K562 (cell line): ENCODE results near the gene ATF4.

ENCODE experiments used
- CTCF ChIP-seq, 3 experiments: IDR thresholded peaks in 2 of 3; conservative IDR thresholded peaks in 1 of 3; 2 replicates each; pipeline ENCODE4 v1.5.1; 2011 to 2012; ENCODE audit warnings: low read length in 3 of 3, mild to moderate bottlenecking in 3 of 3, control low read depth in 2 of 3, improper control_type of control experiment in 1 of 3, inconsistent platforms in 1 of 3, low read depth in 1 of 3, mixed read lengths in 1 of 3, moderate library complexity in 1 of 3; ENCODE audit not compliant: insufficient read depth in 2 of 3
- PHF8 ChIP-seq: fragments of 200-600 bp; sonication (generic); IDR thresholded peaks from 2 replicates; pipeline ENCODE4 v1.6.1; 2012; ENCODE audit warnings: mixed run types, mild to moderate bottlenecking, inconsistent platforms, low read length, moderate library complexity, borderline replicate concordance
- YY1 ChIP-seq, 3 experiments: IDR thresholded peaks; 2 replicates each; pipeline ENCODE4 v1.6.1; 2011; ENCODE audit warnings: low read length in 2 of 3, mild to moderate bottlenecking in 2 of 3, moderate library complexity in 2 of 3, borderline replicate concordance in 1 of 3, control low read depth in 1 of 3, low read depth in 1 of 3; ENCODE audit not compliant: insufficient read depth in 3 of 3, insufficient replicate concordance in 2 of 3, control insufficient read depth in 1 of 3, insufficient read length in 1 of 3; ENCODE audit errors: extremely low read depth in 1 of 3
- ZNF124 ChIP-seq: sonication (generic); formaldehyde crosslinking; IDR thresholded peaks from 2 replicates; pipeline ENCODE4 v1.8.1; 2022; ENCODE audit warnings: missing genetic modification reagents
- ZNF707 ChIP-seq: fragments of 250-450 bp; sonication (Bioruptor Pico); conservative IDR thresholded peaks from 2 replicates; pipeline ENCODE4 v1.8.0; 2022; ENCODE audit warnings: inconsistent platforms, mild to moderate bottlenecking, moderate library complexity

- TF ChIP-seq YY1 (IDR thresholded peaks at IDR 0.05; ENCODE audit: borderline replicate concordance in 1 of 3, control insufficient read depth in 1 of 3, extremely low read depth in 1 of 3, insufficient read depth in 3 of 3, insufficient read length in 1 of 3, insufficient replicate concordance in 2 of 3, low read depth in 1 of 3, low read length in 2 of 3) (no peak), ZNF124 (CRISPR knock-in tag) (no peak), ZNF707 (CRISPR knock-in tag) (no peak), CTCF (IDR thresholded peaks at IDR 0.05 in 2 of 3, conservative IDR thresholded peaks at IDR 0.05 in 1 of 3; ENCODE audit: insufficient read depth in 2 of 3, low read depth in 1 of 3, low read length in 3 of 3) (no peak), PHF8 (no peak)
Observed at GRCh38 chr22:39503630-39504029, 16.7 kb upstream of the ATF4 start.
